Hematopoietic multipotent progenitor cell treated with erythropoietin and hydrocortisone succinate and interleukin-3 and kit ligand, for 15 days (in vitro differentiated cells): ENCODE results near the gene TLE5.
"Not testable (repeated sequence)": the region's sequence is repeated elsewhere in the genome, so short reads cannot be mapped to it uniquely, and the experiment has no call there.

Source experiments
- DNase-seq: peaks from one replicate; pipeline ENCODE4 v3.0.0-alpha.2; 2015; ENCODE audit warnings: low spot score

Gene TLE5

DNA sequence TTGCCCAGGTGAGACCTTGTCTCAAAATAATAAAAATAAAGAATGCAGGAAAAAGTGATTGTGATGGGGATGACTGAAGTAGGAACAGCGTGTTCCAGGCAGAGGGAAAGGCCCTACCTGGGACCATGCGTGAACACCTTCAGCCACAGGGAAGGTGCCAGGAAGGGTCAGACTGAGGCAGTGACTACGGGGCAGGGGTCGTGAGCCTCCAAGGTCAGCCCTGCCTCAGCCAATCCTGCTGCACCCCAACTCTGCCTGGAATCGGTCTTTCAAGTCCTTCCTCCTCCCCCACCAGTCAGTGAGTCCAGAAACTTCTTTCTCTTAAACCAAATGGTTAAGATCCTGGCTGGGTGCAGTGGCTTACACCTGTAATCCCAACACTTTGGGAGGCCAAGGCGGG, 17.1 kb downstream of the TLE5 start:
- no peak for DNase-seq

DNA sequence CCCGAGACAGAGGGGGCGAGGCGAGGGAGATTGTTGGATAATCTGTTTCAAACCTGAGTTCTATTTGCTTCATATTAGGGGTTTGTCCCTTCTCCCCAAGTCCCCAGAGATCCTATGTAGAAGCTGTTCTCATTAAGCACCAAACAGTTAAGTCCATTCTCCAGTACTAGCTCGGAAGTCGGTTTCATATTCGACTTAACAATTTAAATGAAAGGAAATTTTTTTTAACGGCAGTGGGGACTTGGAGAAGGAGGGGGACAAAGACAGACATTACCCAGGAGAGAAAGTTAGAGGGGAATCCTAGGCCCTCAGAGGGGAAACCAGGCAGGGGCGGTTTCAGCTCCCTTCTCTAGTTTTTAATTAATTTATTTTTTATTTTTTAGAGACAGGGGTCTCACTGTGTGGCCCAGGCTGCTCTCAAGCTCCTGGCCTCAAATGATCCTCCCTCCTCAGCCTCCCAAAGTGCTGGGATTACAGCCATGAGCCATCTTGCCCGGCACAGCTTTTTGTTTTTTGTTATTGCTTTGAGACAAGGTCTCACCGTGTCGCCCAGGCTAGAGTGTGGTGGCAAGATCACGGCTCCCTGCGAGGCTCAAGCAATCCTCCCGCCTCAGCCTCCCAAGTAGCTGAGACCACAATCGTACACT, 19.6 kb downstream of the TLE5 start:
- no peak for DNase-seq

DNA sequence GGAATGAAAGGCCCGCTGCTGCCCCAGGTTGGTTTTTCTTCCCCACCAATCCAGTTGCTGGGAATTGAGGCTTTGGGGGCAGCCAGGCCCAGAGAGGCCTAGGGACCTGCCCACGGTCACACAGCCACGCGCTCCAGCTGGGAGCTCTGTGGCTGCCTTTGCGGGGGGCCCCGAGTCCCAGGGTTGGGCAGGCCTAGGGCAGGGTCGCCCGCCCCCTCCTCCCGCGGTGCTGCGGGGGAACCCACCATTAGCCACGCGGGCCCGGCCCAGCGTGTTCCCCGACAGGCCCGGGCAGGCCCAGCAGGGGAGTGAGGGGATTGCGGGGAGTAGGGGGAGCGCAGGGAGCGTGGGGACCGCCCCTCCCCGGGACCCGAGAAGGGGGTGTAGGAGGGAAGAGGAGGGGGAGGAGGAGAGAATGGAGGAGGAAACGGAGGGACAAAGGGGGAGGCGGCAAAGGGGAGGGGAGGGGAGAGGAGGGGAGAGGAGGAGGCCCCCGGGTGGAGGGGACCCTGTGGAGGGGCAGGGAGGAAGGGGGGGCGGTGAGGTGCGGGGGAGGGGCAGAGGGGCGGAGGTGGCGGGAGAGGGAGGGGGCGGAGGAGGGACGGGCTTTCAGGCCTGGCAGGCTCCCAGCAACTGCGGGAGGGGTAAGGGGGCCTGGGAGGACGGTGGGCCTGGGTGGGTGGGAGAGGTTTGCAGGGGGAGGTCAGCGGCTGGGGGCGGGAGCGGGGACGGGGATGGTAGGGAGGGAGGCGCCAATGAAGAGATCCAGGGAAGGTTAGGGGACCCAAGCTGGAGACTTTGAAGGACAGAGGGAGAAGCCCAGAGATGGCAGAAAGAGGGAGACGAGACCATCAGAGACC, 20.3 kb downstream of the TLE5 start:
- no peak for DNase-seq

DNA sequence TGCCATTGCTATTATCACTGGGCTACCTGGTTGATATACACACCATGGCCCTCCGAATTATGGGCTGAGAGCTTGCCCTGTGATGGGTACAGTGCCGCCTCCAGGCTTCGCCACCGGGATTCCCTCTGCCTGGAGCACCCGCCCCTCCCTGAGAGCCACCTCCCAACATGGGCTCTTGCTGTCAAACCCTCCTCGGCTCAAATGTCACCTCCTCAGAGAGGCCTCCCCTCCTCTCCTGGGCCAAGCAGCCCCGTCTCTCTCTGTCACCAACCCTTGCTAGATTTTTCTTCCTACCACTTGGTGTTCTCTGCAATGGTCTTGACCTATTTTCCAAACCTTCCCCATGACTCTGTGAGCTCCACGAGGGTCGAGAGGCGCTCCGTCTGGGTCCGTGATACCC, 21.0 kb downstream of the TLE5 start:
- DNase-seq, result no peak

DNA sequence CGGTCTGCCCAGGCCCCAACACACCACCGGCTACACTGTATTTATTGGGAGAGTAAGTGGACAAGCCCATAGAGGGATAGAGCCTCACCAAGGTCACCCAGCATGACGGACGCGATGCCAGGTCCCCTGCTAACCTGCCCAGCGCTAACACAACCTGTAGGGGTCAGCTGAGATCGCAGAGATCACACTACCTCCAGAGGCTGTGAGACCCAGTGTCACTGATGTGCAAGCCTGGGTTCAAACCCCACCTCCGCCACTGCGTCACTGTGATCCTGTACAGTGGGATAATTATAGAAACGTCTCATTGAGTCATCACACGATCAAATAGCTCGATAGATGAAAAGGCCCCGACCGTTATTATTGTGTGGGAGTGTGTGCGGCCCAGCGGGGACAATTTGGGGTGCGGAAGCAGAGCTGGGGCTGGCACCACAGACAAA, 22.6 kb downstream of the TLE5 start:
- no peak for DNase-seq

DNA sequence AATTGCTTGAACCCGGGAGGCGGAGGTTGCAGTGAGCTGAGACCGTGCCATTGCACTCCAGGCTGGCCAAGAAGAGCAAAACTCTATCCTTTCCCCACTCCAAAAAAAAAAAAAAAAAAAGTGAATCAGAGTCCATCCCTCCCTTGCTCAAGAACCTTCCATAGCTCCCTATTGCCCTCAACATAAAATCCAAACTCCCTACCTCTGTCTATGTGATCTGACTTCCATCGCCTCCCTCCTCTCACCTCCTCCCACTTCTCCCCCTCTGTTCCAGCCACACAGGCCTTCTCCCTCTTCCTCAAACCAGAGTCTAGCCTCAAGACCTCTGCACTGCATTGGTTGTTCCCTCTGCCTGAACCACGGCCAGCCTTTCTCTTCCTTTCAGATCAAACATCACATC, 23.2 kb downstream of the TLE5 start:
- DNase-seq, result no peak

DNA sequence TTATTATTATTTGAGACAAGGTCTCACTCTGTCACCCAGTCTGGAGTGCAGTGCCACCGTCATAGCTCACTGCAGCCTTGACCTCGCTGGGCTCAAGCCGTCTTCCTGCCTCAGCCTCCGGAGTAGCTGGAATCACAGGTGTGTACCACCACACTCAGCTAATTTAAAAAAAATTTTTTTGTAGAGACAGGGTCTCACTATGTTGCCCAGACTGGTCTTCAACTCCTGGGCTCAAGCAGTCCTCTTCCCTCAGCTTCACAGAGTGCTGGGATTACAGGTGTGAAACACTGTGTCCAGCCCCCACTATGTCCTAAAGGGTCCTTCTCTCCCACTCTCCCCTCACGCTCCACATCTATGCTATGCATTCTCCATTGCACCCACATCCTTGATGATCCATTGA, 24.1 kb downstream of the TLE5 start:
- DNase-seq, result no peak

DNA sequence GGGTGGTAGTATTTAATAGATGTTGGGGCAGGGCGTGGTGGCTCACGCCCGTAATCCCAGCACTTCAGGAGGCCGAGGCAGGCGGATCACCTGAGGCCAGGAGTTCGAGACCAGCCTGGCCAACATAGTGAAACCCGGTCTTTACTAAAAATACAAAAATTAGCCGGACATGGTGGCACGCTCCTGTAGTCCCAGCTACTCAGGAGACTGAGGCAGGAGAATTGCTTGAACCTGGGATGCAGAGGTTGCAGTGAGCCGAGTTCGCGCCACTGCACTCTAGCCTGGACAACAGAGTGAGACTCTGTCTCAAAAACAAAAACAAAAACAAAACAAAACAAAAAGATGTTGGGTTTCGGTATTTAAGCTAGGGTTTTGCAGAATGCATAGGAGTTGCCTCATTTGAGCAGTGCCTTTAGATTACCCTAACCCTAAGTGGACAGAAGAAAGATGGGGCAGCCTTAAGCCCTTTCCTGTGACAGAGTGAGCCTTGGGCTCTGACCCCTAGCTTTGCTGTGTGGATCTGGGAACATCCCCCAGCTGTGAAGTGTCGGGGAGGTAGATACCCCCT, 25.2 kb downstream of the TLE5 start:
- DNase-seq, result not testable (repeated sequence)

DNA sequence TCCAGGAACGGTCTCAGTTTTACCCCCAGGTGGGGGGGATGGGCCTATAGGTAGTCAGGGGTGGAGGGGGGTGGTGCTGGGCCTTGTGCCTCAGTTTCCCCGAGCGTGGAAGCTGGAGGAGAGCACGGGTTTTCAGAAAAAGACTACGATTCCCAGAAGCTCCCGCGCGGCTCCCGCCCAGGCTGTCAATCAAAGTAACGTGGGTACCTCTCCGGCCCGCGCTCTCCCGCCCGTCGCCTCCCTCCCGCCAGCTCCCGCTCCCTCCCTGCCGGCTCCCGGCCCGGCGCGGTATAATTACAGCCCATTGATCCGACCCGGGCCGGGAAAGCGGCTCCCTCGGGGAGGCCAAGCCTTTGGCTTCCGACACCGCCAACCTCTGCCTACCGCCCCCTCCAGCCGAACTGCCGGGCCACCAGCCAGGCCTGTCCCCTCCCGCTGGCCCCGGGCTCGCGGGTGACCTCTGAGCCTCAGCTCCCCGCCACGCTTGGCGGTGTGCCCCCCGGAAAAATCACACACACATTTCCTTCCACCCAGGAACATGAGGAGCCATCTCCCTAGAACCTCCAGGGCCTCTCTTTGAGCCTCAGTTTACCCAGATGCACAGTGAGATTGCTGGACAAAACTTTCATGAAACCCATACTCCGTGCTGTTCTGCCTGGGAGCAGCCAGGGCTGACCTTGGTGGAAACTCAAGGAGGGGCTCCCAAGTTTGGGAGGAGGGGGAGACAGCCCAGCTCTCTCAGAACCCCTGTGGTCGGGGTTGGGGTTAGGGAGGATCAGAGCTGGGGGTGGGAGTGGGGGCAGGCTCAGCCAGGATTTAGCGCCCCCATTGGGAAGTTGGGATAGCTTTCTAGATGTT, 25.9 kb downstream of the TLE5 start:
- DNase-seq, result peak; percentile 89

DNA sequence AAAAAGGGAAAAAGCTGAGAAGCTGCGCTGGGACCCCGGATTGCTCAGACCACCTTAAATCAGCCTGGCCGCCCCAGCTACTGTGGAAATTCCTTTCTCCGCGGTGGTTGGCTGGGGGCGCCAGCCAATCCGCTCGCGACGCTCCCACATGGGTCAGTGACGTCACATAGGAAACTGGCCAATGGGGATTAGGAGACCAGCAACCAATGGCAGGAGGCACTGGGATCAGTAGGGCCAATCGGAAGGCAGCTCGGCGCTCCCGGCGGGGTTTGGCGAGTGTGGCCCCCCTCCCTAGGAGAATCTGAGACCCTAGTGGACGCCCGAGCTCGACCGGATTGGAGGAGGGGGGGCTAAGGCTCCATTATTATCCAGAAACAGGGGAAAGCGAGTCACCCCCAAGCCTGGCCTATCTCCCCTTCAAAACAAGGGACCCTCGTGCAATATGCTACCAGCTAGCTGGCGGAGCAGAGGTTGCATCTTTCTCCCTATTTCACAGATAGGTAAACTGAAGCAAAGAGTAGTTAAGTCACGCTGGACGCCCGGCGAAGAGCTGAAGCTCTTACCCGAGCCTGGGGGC, 26.7 kb downstream of the TLE5 start:
- peak; percentile 98 for DNase-seq

DNA sequence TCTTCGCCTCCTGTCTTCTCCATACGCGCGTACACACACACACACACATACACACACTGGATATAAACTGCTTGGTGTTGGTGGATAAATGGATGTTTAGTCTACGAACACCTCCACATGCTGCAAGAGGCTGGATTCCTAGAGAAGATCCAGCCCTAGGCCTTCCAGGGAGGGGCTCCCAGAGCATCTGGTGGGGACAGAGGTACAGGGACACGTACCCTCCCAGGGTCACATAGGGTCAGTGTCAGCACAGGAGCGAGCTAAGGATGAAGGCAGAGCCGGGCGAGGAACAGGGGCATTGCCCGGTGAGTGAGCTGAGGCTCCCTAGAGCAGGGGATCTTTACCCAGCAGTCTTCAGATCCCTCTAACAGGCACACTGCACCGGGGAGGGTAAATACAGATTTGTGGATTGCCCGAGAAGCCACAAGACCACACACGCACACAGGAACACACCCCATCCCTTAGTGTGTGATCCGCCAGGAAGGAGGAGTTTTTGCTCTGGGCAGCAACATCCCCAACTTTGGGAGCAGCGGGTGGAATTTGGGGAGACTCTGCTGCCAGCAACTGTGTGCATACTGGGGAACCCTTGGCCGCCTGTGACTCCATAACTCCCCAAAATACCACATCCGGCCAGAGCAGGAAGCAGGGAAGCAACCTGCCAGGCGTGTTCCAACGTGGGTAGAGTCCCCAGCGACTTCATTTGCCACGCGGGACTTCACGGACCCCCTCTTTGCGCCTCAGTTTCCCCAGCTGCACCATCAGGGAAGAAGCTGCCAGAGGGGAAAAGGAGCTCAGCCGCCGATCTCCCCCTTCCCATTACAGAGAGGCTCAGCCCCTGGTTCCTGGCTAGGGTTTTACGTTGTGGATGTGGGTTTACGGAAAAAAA, 27.4 kb downstream of the TLE5 start:
- no peak for DNase-seq

DNA sequence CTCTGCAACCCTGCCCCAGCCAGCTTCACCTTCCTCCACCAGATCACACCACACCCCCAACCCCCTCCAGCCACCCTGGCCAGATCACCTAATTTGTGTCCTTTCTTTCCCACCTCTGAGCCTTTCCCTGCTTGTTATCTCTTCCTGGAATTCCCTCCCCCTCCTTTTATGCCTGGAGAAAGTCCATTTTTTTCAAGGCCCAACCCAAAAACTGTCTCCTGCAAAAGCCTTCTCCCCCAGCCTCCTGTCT, 28.0 kb downstream of the TLE5 start:
- no peak for DNase-seq

DNA sequence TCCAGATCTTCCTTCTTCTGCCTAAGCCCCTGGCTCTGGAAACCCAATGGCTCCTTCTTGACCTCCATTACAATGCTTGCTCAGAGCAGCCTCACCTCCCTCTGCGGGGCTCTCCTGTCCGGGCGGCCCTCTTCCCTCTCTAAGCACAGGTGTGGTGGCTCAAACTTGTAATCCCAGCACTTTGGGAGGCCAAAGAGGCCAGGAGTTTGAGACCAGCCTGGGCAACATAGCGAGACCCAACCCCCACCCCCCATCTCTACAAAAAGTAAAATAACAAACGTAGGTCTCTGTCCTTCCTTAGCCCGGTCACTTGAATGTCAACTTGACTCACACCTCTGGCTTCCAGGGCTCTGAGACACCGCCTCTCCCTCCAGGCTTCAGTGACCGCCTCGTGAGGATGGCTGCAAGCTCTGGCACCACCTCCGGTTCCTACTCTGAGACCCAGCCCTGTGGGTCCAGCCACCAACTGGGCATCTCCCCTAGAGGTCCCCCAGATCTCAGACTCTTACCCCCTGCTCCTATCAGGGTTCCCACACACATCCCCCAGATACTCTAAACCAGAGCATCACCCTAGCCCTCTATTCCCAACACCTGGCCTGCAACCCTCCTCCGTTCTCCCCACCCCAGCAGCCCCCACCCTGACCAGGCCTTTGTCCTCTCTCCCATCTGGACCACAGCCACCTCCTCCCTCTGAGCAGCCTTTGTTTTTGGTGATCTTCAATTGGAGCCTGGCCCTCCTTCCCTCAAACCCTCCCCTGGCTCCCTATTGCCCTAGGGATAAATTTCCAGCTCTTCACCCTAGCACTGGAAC, 28.5 kb downstream of the TLE5 start:
- DNase-seq, result no peak

DNA sequence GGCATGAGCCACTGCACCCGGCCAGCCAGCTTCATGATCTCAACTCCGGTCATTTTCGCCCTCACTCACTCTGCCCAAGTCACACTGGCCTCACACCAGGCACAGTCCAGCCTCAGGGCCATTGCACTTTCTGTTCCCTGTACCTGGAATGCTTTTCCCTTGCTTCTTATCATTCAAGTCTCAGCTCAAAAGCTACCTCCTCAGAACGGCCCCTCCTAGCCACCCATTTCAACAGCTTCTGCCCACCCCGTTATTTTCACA, 30.8 kb downstream of the TLE5 start:
- DNase-seq, result no peak

DNA sequence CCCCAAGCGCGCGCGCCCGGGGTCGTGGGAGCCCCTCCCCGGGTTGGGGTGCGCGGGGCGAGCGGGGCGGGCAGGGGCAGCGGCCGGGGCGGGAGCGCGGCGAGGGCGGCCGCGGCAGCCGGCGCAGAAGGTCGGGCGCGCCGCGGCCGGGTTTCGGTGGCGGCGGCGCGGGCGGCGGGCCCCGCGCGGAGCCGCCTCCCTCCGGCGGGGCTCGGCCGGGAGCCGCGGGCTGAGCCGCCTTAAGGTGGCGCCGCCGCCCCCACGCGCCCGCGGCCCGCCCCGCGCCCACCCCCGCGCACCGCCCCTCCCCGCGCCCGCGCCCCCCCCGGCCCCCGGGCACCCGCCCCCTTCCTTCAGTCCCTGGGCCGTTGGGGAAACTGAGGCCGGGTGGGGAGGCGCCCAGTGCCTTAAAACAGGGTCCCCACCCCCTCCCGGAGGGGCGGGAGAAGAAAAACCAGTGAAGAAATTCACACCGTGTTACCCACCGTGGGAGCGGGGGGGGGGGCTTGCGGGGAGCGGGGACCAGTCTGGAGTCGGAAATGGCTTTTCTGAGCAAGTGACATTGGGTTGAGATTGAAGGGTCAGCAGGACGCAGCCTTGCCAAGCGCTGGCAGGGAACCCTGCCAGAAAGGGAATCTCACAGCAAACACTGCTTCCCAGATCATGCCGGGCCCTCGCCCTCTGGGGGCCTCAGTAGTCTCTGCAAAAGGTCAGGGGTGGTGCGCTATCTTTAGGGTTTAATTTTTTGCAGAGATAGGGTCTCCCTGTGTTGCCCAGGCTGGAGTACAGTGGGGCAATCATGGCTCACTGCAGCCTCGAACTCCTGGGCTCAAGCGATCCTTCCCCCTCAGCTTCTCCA, 33.0 kb downstream of the TLE5 start, which contains the start of gene TLE2:
TLE2 (minus strand) TSS at position 216 of the 859 bp plus-strand sequence. CDS start 376 bp downstream, outside the sequence.
- DNase-seq, result no peak

DNA sequence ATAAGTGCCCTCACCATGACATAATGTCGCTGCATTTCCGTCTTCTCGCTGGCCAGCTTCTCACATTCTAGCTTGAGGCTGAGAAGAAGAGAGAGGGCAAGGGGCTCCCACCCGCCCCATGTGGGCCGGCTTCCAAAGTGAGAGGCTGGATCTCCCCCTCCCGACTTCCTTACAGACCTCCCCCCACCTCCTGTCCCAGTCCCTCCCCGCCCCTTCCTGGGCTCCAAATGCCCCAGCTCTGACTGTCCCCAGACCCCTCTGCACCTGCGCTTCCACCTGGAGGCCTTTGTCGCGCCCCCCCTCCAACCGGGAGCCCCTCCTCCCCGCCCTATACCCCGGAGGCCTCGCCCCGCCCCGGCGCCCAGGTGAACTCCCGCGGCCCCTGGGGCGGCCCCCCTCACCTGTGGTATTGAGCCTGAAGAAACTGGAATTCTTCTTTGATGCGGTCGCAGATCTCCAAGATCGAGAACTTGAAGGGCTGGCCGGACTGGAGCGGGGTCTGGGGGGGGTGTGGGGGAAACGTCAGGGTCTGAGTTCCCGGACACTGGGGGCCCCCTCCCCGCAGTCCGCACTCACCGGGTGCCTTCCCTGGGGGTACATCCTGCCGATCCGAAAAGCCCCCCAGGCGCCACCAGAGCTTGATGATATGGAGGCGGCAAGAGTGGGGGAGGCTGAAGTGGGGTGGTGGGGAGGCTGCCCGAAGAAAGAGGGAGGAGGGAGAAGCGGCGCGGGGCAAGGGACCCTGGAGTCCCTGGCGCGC, 33.8 kb downstream of the TLE5 start:
- DNase-seq, result no peak

DNA sequence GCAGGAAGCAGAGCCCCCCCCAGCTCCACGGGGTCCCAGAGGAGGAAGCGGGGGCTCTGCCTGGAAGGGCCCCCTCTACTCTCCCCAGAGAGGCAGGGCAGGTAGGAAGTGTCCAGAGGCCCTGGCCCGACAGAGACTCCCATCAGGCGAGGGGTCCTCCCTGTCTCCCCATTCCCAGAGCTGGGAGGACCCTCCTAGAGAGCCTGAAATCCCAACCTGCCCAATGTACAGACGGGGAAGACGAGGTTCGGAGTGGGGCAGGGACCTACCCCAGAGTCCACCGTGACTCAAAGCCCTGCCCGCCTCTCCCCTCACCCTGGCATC, 34.4 kb downstream of the TLE5 start:
- DNase-seq, result no peak

DNA sequence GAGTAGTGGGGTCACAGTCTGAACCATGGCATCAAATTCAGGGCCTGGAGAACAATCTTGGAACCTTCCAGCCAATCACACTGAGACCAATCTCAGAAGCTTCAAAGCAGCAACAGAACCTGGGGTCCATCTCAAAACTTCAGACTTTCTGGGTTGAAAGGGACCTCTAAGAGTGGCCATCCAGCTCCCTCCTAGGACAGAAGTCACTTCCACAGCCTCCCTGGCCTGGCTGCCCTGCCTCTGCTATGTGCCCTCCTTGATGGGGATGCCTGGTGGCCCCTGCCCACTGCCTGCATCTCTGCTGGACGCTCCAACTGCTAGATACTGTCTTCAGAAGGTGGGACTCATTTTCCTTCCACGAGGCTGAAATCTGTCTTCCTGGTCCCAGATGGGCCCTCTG, 35.0 kb downstream of the TLE5 start:
- no peak for DNase-seq

DNA sequence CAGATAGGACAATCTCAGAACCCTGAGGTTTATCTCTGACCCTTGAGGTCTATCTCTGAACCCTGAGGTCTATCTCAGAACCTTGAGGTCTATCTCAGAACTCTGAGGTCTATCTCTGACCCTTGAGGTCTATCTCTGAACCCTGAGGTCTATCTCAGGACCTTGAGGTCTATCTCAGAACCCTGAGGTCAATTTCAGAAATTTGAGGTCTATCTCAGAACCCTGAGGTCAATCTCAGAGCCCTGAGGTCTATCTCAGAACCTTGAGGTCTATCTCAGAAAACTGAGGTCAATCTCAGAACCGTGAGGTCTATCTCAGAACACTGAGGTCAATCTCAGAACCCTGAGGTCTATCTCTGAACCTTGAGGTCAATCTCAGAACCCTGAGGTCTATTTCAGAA, 35.5 kb downstream of the TLE5 start:
- DNase-seq, result no peak
